ENCODE measurements around the gene FRAS1. TPM values are rescaled to one million over a fixed set of nuclear protein-coding genes. Genes with fewer than 3 reads are reported as not detected.

FRAS1 gene
- total and polyA plus RNA-seq, 2 of the 8 experiments (the other 6 are each of a cell fraction or from before 2014, with no cell fraction given) = 38.5 to 109 TPM

DNA sequence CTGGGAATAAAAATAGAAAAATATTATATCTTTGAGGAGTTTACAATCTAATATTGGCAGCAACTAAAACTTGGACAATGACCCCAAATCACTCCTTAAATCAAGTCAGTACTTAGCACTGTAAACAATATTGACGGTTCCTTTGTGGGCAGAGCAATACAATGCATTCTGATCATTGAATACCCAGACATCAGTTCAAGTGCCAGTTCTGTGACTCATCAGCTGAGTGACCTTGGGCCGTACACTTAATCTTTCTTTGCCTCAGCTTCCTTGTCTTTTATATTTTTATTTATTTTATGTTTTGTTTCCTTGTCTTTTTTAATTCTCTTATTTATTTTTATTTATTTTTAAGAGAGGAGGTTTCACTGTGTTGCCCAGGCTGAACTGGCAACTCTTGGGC lies 382.2 kb downstream of the FRAS1 start (continued):
- no peak for TF ChIP-seq NANOG (IDR thresholded peaks at IDR 0.05; ENCODE audit: insufficient read depth, low read depth, low read length, poor library complexity, severe bottlenecking)
- no peak for TF ChIP-seq EGR1 (IDR thresholded peaks at IDR 0.05; ENCODE audit: borderline replicate concordance, low read depth, low read length)
- TF ChIP-seq SP2 (IDR thresholded peaks at IDR 0.05; ENCODE audit: low read length) = no peak
- TF ChIP-seq RNF2 (IDR thresholded peaks at IDR 0.05; ENCODE audit: borderline replicate concordance, low read depth, low read length, missing control alignments, poor library complexity, severe bottlenecking) = no peak
- TF ChIP-seq TEAD4 (IDR thresholded peaks at IDR 0.05; ENCODE audit: low read depth, low read length) = no peak
- TF ChIP-seq NRF1 (IDR thresholded peaks at IDR 0.05; ENCODE audit: low read depth, low read length) = no peak
- no peak for TF ChIP-seq CREB1 (IDR thresholded peaks at IDR 0.05)
- no peak for TF ChIP-seq SIN3A (conservative IDR thresholded peaks at IDR 0.05 in 1 of 2, IDR thresholded peaks at IDR 0.05 in 1 of 2; ENCODE audit: low read depth in 1 of 2, low read length in 2 of 2)
- no peak for TF ChIP-seq SP1 (IDR thresholded peaks at IDR 0.05; ENCODE audit: low read depth, low read length)
- TF ChIP-seq YY1 (IDR thresholded peaks at IDR 0.05; ENCODE audit: low read depth, low read length) = no peak
- TF ChIP-seq TBP (IDR thresholded peaks at IDR 0.05; ENCODE audit: low read depth, low read length) = no peak

Data from H1 (cell line).